ENCODE results near the gene STYK1.

Gene STYK1

GRCh38 chr12:10721651-10722501, 48.0 kb upstream of the STYK1 start:
- Histone ChIP-seq H2BK12ac (ENCODE audit: low read length) (no peak overlapping the region), H2BK120ac (ENCODE audit: low read depth, low read length) (no peak overlapping the region), H3K18ac (ENCODE audit: low read length) (peak overlapping the region; percentile 76), H3K4me3 (ENCODE audit: low read length in 2 of 2) (peak overlapping the region; percentile 67 to 92), H3K9ac (ENCODE audit: low read depth, low read length, poor library complexity) (peak overlapping the region; percentile 96), H3K14ac (ENCODE audit: low read length) (peak overlapping the region; percentile 31), H2AK5ac (ENCODE audit: low read depth, low read length) (no peak overlapping the region), H3K27ac (replicated peaks; ENCODE audit: low read length) (peak overlapping the region; percentile 76), H3K4me2 (ENCODE audit: insufficient read depth, low read length, poor library complexity, severe bottlenecking) (peak overlapping the region; percentile 72), H3K23ac (ENCODE audit: low read depth, low read length, poor library complexity) (peak overlapping the region; percentile 61), H4K91ac (ENCODE audit: low read depth, low read length, poor library complexity) (no peak overlapping the region), H2BK5ac (ENCODE audit: low read length) (no peak overlapping the region), H3K4me1 (ENCODE audit: control insufficient read depth in 2 of 2, insufficient read depth in 1 of 2, low read depth in 1 of 2, low read length in 2 of 2) (peaks cover 9 to 17% of the 10 kb centered on the region in 2 donors), H3K79me1 (ENCODE audit: low read depth, low read length) (peaks cover 2% of the 10 kb centered on the region), H3K36me3 (replicated peaks in 1 of 2; ENCODE audit: control insufficient read depth in 2 of 2, insufficient read depth in 2 of 2, low read length in 2 of 2) (peaks cover 0 to 3% of the 10 kb centered on the region in 2 donors), H3K4ac (ENCODE audit: low read length) (no peak overlapping the region), H3K27me3 (ENCODE audit: control insufficient read depth in 3 of 3, insufficient read depth in 3 of 3, low read depth in 1 of 3, low read length in 3 of 3) (peaks cover 0 to 29% (median 0%) of the 10 kb centered on the region in 3 experiments), H3K9me3 (replicated peaks in 1 of 2; ENCODE audit: control insufficient read depth in 2 of 2, insufficient read depth in 1 of 2, low read depth in 1 of 2, low read length in 2 of 2) (no peaks in the 10 kb centered on the region), H2AFZ (ENCODE audit: low read length) (peak overlapping the region; percentile 88), H4K8ac (ENCODE audit: low read depth, low read length) (no peak overlapping the region), H2BK15ac (ENCODE audit: low read length) (peak overlapping the region; percentile 31)
- no CpG with 5 or more reads among the region's 26 CpGs for WGBS, 2 donors (ENCODE audit: extremely low coverage in 2 of 2, insufficient read length in 2 of 2, insufficient replicate concordance in 1 of 2)
- DNase-seq (ENCODE audit: low spot score): peak; percentile 48

- Histone ChIP-seq H4K8ac (ENCODE audit: low read depth, low read length) (no peak overlapping the region), H4K91ac (ENCODE audit: low read depth, low read length, poor library complexity) (no peak overlapping the region), H2BK15ac (ENCODE audit: low read length) (no peak overlapping the region), H3K9ac (ENCODE audit: low read depth, low read length, poor library complexity) (no peak overlapping the region), H2BK5ac (ENCODE audit: low read length) (no peak overlapping the region), H3K23ac (ENCODE audit: low read depth, low read length, poor library complexity) (no peak overlapping the region), H2BK12ac (ENCODE audit: low read length) (no peak overlapping the region), H3K79me1 (ENCODE audit: low read depth, low read length) (peaks cover 2% of the 10 kb centered on the region), H3K14ac (ENCODE audit: low read length) (no peak overlapping the region), H3K4me1 (ENCODE audit: control insufficient read depth in 2 of 2, insufficient read depth in 1 of 2, low read depth in 1 of 2, low read length in 2 of 2) (peaks cover 9 to 21% of the 10 kb centered on the region in 2 donors), H3K27ac (replicated peaks; ENCODE audit: low read length) (no peak overlapping the region), H2BK120ac (ENCODE audit: low read depth, low read length) (no peak overlapping the region), H3K27me3 (ENCODE audit: control insufficient read depth in 3 of 3, insufficient read depth in 3 of 3, low read depth in 1 of 3, low read length in 3 of 3) (peaks cover 0 to 22% (median 0%) of the 10 kb centered on the region in 3 experiments), H3K18ac (ENCODE audit: low read length) (no peak overlapping the region), H3K36me3 (replicated peaks in 1 of 2; ENCODE audit: control insufficient read depth in 2 of 2, insufficient read depth in 2 of 2, low read length in 2 of 2) (peaks cover 0 to 6% of the 10 kb centered on the region in 2 donors), H3K9me3 (replicated peaks in 1 of 2; ENCODE audit: control insufficient read depth in 2 of 2, insufficient read depth in 1 of 2, low read depth in 1 of 2, low read length in 2 of 2) (no peaks in the 10 kb centered on the region), H2AFZ (ENCODE audit: low read length) (peak overlapping the region; percentile 88), H3K4me3 (ENCODE audit: low read length in 2 of 2) (peak overlapping the region in 1 of 2 donors; percentile 67), H2AK5ac (ENCODE audit: low read depth, low read length) (no peak overlapping the region), H3K4ac (ENCODE audit: low read length) (no peak overlapping the region), H3K4me2 (ENCODE audit: insufficient read depth, low read length, poor library complexity, severe bottlenecking) (peak overlapping the region; percentile 72)
- WGBS, 2 donors (ENCODE audit: extremely low coverage in 2 of 2, insufficient read length in 2 of 2, insufficient replicate concordance in 1 of 2): no CpG with 5 or more reads among the region's 3 CpGs
- no peak for DNase-seq (ENCODE audit: low spot score)
Observed at GRCh38 chr12:10720974-10721650, 47.3 kb upstream of the STYK1 start.

- no peak overlapping the region for H2BK120ac ChIP-seq (ENCODE audit: low read depth, low read length)
- H3K36me3 ChIP-seq (replicated peaks in 1 of 2; ENCODE audit: control insufficient read depth in 2 of 2, insufficient read depth in 2 of 2, low read length in 2 of 2): peaks cover 0 to 19% of the 10 kb centered on the region in 2 donors
- WGBS, 2 donors (ENCODE audit: extremely low coverage in 2 of 2, insufficient read length in 2 of 2, insufficient replicate concordance in 1 of 2): no CpG with 5 or more reads among the region's 4 CpGs
- H4K8ac ChIP-seq (ENCODE audit: low read depth, low read length): no peak overlapping the region
- H2AK5ac ChIP-seq (ENCODE audit: low read depth, low read length): no peak overlapping the region
- no peak overlapping the region for H2BK15ac ChIP-seq (ENCODE audit: low read length)
- H2BK5ac ChIP-seq (ENCODE audit: low read length): no peak overlapping the region
- DNase-seq (ENCODE audit: low spot score): no peak
- no peak overlapping the region for H3K9ac ChIP-seq (ENCODE audit: low read depth, low read length, poor library complexity)
- no peak overlapping the region for H2AFZ ChIP-seq (ENCODE audit: low read length)
- H3K4me1 ChIP-seq (ENCODE audit: control insufficient read depth in 2 of 2, insufficient read depth in 1 of 2, low read depth in 1 of 2, low read length in 2 of 2): peaks cover 9 to 21% of the 10 kb centered on the region in 2 donors
- no peak overlapping the region for H3K4me3 ChIP-seq (ENCODE audit: low read length in 2 of 2)
- H3K27ac ChIP-seq (replicated peaks; ENCODE audit: low read length): no peak overlapping the region
- H3K9me3 ChIP-seq (replicated peaks in 1 of 2; ENCODE audit: control insufficient read depth in 2 of 2, insufficient read depth in 1 of 2, low read depth in 1 of 2, low read length in 2 of 2): no peaks in the 10 kb centered on the region
- H3K14ac ChIP-seq (ENCODE audit: low read length): no peak overlapping the region
- no peak overlapping the region for H3K4me2 ChIP-seq (ENCODE audit: insufficient read depth, low read length, poor library complexity, severe bottlenecking)
- peaks cover 2% of the 10 kb centered on the region for H3K79me1 ChIP-seq (ENCODE audit: low read depth, low read length)
- no peak overlapping the region for H4K91ac ChIP-seq (ENCODE audit: low read depth, low read length, poor library complexity)
- no peak overlapping the region for H3K18ac ChIP-seq (ENCODE audit: low read length)
- no peak overlapping the region for H2BK12ac ChIP-seq (ENCODE audit: low read length)
- H3K4ac ChIP-seq (ENCODE audit: low read length): no peak overlapping the region
- peaks cover 0 to 7% (median 0%) of the 10 kb centered on the region in 3 experiments for H3K27me3 ChIP-seq (ENCODE audit: control insufficient read depth in 3 of 3, insufficient read depth in 3 of 3, low read depth in 1 of 3, low read length in 3 of 3)
- no peak overlapping the region for H3K23ac ChIP-seq (ENCODE audit: low read depth, low read length, poor library complexity)
Observed at GRCh38 chr12:10719482-10719881, 45.6 kb upstream of the STYK1 start.

- H3K4me1 ChIP-seq (ENCODE audit: control insufficient read depth in 2 of 2, insufficient read depth in 1 of 2, low read depth in 1 of 2, low read length in 2 of 2): peaks cover 9 to 21% of the 10 kb centered on the region in 2 donors
- H3K14ac ChIP-seq (ENCODE audit: low read length): no peak overlapping the region
- no peak overlapping the region for H4K91ac ChIP-seq (ENCODE audit: low read depth, low read length, poor library complexity)
- no peak overlapping the region for H3K4me3 ChIP-seq (ENCODE audit: low read length in 2 of 2)
- peaks cover 0 to 30% of the 10 kb centered on the region in 2 donors for H3K36me3 ChIP-seq (replicated peaks in 1 of 2; ENCODE audit: control insufficient read depth in 2 of 2, insufficient read depth in 2 of 2, low read length in 2 of 2)
- H3K79me1 ChIP-seq (ENCODE audit: low read depth, low read length): peaks cover 2% of the 10 kb centered on the region
- H3K27me3 ChIP-seq (ENCODE audit: control insufficient read depth in 3 of 3, insufficient read depth in 3 of 3, low read depth in 1 of 3, low read length in 3 of 3): no peaks in the 10 kb centered on the region
- no peak overlapping the region for H3K27ac ChIP-seq (replicated peaks; ENCODE audit: low read length)
- H3K9ac ChIP-seq (ENCODE audit: low read depth, low read length, poor library complexity): no peak overlapping the region
- H2AK5ac ChIP-seq (ENCODE audit: low read depth, low read length): no peak overlapping the region
- H3K18ac ChIP-seq (ENCODE audit: low read length): no peak overlapping the region
- H2BK120ac ChIP-seq (ENCODE audit: low read depth, low read length): no peak overlapping the region
- H3K23ac ChIP-seq (ENCODE audit: low read depth, low read length, poor library complexity): no peak overlapping the region
- no peak overlapping the region for H3K4ac ChIP-seq (ENCODE audit: low read length)
- no peak for DNase-seq (ENCODE audit: low spot score)
- no peaks in the 10 kb centered on the region for H3K9me3 ChIP-seq (replicated peaks in 1 of 2; ENCODE audit: control insufficient read depth in 2 of 2, insufficient read depth in 1 of 2, low read depth in 1 of 2, low read length in 2 of 2)
- no peak overlapping the region for H2AFZ ChIP-seq (ENCODE audit: low read length)
- H2BK12ac ChIP-seq (ENCODE audit: low read length): no peak overlapping the region
- no peak overlapping the region for H2BK5ac ChIP-seq (ENCODE audit: low read length)
- no CpG with 5 or more reads among the region's 4 CpGs for WGBS, 2 donors (ENCODE audit: extremely low coverage in 2 of 2, insufficient read length in 2 of 2, insufficient replicate concordance in 1 of 2)
- H3K4me2 ChIP-seq (ENCODE audit: insufficient read depth, low read length, poor library complexity, severe bottlenecking): no peak overlapping the region
- no peak overlapping the region for H2BK15ac ChIP-seq (ENCODE audit: low read length)
- no peak overlapping the region for H4K8ac ChIP-seq (ENCODE audit: low read depth, low read length)
Observed at GRCh38 chr12:10718279-10718821, 44.5 kb upstream of the STYK1 start.
